Measurements from ENCODE around the gene KLHL10. TPM values are rescaled to one million over a fixed set of nuclear protein-coding genes. Genes with fewer than 3 reads are reported as not detected.

Gene KLHL10
- polyA plus RNA-seq, 1 of the 3 experiments (the other 2 are of a cell fraction) = 0.02 TPM

- no peak for TF ChIP-seq REST (IDR thresholded peaks at IDR 0.05; ENCODE audit: low read depth, low read length)
These were observed 24.4 kb upstream of the KLHL10 start (continued) for GRCh38 chr17:41813152-41813680.

GRCh38 chr17:41813699-41814124 is 23.9 kb upstream of the KLHL10 start:
- no peaks in the 10 kb centered on the region for H3K9me2 ChIP-seq
- no peaks in the 10 kb centered on the region for H3K9me3 ChIP-seq
- H3K27ac ChIP-seq (ENCODE audit: low read depth in 2 of 2, low read length in 1 of 2) = peak overlapping the region; percentile 80 to 87; a peak in 3 of 4 replicates
- peaks cover 18% of the 10 kb centered on the region for H4K20me1 ChIP-seq (ENCODE audit: insufficient read depth)
- H3K36me3 ChIP-seq (replicated peaks in 1 of 2; ENCODE audit: control insufficient read depth in 1 of 2, insufficient read depth in 2 of 2, low read length in 1 of 2) = peaks cover 5 to 8% of the 10 kb centered on the region in 2 experiments
- ChIA-PET POLR2A (no interaction called here), CTCF (interaction anchor here (1.0 to 20.2 kb wide), 4 partner anchors 12 to 77 kb away, joined by 5 to 405 read pairs (median 14); partner anchors contain the start of genes HAP1 and JUP)
- peaks cover 78% of the 10 kb centered on the region for H3K79me2 ChIP-seq (ENCODE audit: insufficient read depth)
- no peaks in the 10 kb centered on the region for H3F3A ChIP-seq (replicated peaks; ENCODE audit: insufficient read depth)
- peak overlapping the region; percentile 75 to 93 for H3K4me3 ChIP-seq (ENCODE audit: low read depth in 2 of 2, low read length in 1 of 2)
- peak overlapping the region; percentile 87 for H3K9ac ChIP-seq
- H3K4me1 ChIP-seq (ENCODE audit: control insufficient read depth in 1 of 2, insufficient read depth in 2 of 2, low read depth in 1 of 2, low read length in 1 of 2) = peaks cover 15 to 24% of the 10 kb centered on the region in 2 experiments; a peak in 2 of 4 replicates
- WGBS (ENCODE audit: low lambda C conversion rate) = 48% methylated on average over 9 of the region's 9 CpGs
- H2AFZ ChIP-seq (ENCODE audit: low read depth) = no peak overlapping the region
- DNase-seq = peak; percentile 37
- TF ChIP-seq POLR2AphosphoS5 (IDR thresholded peaks at IDR 0.05; ENCODE audit: low read depth, low read length) = no peak
- no peak for TF ChIP-seq TCF12 (IDR thresholded peaks at IDR 0.05)
- TF ChIP-seq JUND (IDR thresholded peaks at IDR 0.05) = no peak
- TF ChIP-seq GATA2 (CRISPR knock-in tag; IDR thresholded peaks at IDR 0.05) = no peak
- TF ChIP-seq RCOR1 (IDR thresholded peaks at IDR 0.05; ENCODE audit: low read length) = no peak
- no peak for TF ChIP-seq FOXM1 (IDR thresholded peaks at IDR 0.05; ENCODE audit: low read depth)
- no peak for TF ChIP-seq SIN3A (IDR thresholded peaks at IDR 0.05; ENCODE audit: borderline replicate concordance, low read depth, low read length)
- no peak for TF ChIP-seq MXI1 (IDR thresholded peaks at IDR 0.05; ENCODE audit: low read depth, low read length)
- no peak for TF ChIP-seq REST (IDR thresholded peaks at IDR 0.05; ENCODE audit: low read depth, low read length)
- no peak for TF ChIP-seq EZH2phosphoT487 (IDR thresholded peaks at IDR 0.05; ENCODE audit: borderline replicate concordance, low read depth)
- TF ChIP-seq FOSL2 (IDR thresholded peaks at IDR 0.05; ENCODE audit: borderline replicate concordance, low read depth) = no peak
- TF ChIP-seq MEF2A (IDR thresholded peaks at IDR 0.05; ENCODE audit: borderline replicate concordance, low read depth) = no peak
- no peak for TF ChIP-seq IRF3 (IDR thresholded peaks at IDR 0.05; ENCODE audit: low read depth, low read length)
- no peak for TF ChIP-seq RXRA (IDR thresholded peaks at IDR 0.05; ENCODE audit: borderline replicate concordance, low read depth)
- peak overlapping the region; percentile 99 for H3K4me2 ChIP-seq
- H3K27me3 ChIP-seq (ENCODE audit: insufficient read depth) = no peaks in the 10 kb centered on the region

All from SK-N-SH (cell line).